ENCODE measurements around the gene LRRTM4. TPM values are rescaled to one million over a fixed set of nuclear protein-coding genes. Genes with fewer than 3 reads are reported as not detected.

The LRRTM4 gene
- polyA plus RNA-seq, 1 experiment: not detected

DNA sequence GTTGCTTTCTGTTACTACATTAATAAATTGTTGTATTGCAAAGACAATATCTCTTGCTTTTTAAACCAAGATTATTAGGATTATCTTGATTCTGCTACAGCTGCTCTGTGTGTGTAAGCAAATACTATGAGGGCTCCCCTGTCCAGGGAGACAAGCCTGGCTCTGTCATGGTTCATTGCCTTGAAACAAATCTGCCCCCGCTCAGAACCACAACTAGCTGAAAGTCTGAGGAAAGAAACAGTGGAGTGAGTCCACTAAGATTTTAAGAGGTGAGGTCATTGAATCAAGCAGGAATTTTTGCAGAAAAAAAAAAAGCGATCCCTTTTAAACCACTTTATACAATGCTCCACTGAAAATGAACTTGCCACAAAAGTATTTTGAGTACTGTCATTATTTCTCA lies 30.8 kb upstream of the LRRTM4 start:
- no peaks in the 10 kb centered on the region for H3K36me3 ChIP-seq (ENCODE audit: control insufficient read depth, insufficient read depth, low read length)
- CTCF ChIA-PET: no interaction called here
- TF ChIP-seq, protein P1, sequence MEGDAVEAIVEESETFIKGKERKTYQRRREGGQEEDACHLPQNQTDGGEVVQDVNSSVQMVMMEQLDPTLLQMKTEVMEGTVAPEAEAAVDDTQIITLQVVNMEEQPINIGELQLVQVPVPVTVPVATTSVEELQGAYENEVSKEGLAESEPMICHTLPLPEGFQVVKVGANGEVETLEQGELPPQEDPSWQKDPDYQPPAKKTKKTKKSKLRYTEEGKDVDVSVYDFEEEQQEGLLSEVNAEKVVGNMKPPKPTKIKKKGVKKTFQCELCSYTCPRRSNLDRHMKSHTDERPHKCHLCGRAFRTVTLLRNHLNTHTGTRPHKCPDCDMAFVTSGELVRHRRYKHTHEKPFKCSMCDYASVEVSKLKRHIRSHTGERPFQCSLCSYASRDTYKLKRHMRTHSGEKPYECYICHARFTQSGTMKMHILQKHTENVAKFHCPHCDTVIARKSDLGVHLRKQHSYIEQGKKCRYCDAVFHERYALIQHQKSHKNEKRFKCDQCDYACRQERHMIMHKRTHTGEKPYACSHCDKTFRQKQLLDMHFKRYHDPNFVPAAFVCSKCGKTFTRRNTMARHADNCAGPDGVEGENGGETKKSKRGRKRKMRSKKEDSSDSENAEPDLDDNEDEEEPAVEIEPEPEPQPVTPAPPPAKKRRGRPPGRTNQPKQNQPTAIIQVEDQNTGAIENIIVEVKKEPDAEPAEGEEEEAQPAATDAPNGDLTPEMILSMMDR (IDR thresholded peaks at IDR 0.05; ENCODE audit: insufficient read depth, low read depth, low read length): no peak
- no peaks in the 10 kb centered on the region for H3K27me3 ChIP-seq (ENCODE audit: control insufficient read depth, insufficient read depth, low read length)
- POLR2A ChIA-PET: no interaction called here
- DNase-seq (ENCODE audit: low read depth): no peak
- H3K4me3 ChIP-seq (ENCODE audit: low read depth, low read length): no peak overlapping the region

DNA sequence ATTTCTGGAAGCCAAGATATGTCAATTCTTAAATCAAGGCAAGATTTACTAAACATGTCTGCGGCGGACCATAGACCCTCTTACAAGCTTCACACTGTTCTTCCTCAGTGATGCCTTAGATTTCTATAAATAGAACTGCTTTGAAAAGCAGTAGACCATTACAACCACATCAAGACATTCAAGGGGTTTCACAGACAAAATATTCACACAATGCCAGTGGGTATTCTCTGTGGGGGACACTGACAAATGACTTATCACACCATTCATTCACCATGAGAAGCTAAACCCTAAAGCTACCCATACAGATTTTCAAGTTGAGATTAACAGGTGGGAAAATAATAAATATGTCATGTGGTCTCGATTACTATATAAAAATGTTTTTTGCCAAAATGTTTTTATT lies 15.9 kb upstream of the LRRTM4 start:
- TF ChIP-seq, protein P1 (IDR thresholded peaks at IDR 0.05; ENCODE audit: insufficient read depth, low read depth, low read length): no peak
- H3K4me3 ChIP-seq (ENCODE audit: low read depth, low read length): no peak overlapping the region
- DNase-seq (ENCODE audit: low read depth): no peak
- ChIA-PET POLR2A (no interaction called here), CTCF (no interaction called here)
- no peaks in the 10 kb centered on the region for H3K36me3 ChIP-seq (ENCODE audit: control insufficient read depth, insufficient read depth, low read length)
- H3K27me3 ChIP-seq (ENCODE audit: control insufficient read depth, insufficient read depth, low read length): no peaks in the 10 kb centered on the region

DNA sequence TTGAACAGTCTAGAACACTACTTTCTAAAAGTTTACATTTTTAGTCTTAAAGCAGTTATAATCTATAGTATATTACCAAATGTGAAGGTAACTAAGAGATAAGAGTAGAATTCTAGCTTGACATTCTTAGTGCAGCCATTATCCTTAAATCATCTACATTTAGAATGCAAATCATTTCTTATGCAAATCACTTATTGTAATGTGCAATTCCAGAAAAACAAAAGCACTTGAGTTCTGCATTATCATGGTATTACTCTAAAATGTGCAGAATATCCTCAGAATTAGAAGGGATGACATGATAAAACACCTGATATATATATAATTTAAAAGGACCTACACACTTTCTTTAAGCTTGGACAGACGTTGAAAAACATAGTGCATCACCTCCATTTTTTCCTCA lies 712 bp upstream of the LRRTM4 start:
- Histone ChIP-seq H3K4me3 (ENCODE audit: low read depth, low read length) (no peak overlapping the region), H3K27me3 (ENCODE audit: control insufficient read depth, insufficient read depth, low read length) (no peaks in the 10 kb centered on the region), H3K36me3 (ENCODE audit: control insufficient read depth, insufficient read depth, low read length) (no peaks in the 10 kb centered on the region)
- TF ChIP-seq, protein P1 (IDR thresholded peaks at IDR 0.05; ENCODE audit: insufficient read depth, low read depth, low read length): no peak
- POLR2A ChIA-PET: no interaction called here
- no peak for DNase-seq (ENCODE audit: low read depth)
- CTCF ChIA-PET: no interaction called here

DNA sequence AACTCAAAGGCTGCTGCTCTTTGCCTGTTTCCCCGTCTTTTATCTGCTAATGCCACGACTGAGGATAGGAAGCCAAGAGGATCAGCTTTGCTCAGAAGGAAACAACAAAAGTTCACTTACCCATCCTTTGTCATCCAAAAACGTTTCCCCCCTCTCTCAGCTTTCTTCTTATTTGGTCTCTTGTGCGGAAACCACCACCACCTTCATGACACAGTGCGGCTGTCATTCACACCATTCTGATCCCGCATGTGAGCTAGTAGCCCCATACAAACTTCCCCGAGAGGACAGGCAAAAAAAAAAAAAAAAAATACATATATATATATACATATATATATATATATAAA lies 656 bp downstream of the LRRTM4 start:
- TF ChIP-seq, protein P1 (IDR thresholded peaks at IDR 0.05; ENCODE audit: insufficient read depth, low read depth, low read length): no peak
- Histone ChIP-seq H3K27me3 (ENCODE audit: control insufficient read depth, insufficient read depth, low read length) (no peaks in the 10 kb centered on the region), H3K4me3 (ENCODE audit: low read depth, low read length) (no peak overlapping the region), H3K36me3 (ENCODE audit: control insufficient read depth, insufficient read depth, low read length) (no peaks in the 10 kb centered on the region)
- CTCF ChIA-PET: no interaction called here
- POLR2A ChIA-PET: no interaction called here
- DNase-seq (ENCODE audit: low read depth): no peak

DNA sequence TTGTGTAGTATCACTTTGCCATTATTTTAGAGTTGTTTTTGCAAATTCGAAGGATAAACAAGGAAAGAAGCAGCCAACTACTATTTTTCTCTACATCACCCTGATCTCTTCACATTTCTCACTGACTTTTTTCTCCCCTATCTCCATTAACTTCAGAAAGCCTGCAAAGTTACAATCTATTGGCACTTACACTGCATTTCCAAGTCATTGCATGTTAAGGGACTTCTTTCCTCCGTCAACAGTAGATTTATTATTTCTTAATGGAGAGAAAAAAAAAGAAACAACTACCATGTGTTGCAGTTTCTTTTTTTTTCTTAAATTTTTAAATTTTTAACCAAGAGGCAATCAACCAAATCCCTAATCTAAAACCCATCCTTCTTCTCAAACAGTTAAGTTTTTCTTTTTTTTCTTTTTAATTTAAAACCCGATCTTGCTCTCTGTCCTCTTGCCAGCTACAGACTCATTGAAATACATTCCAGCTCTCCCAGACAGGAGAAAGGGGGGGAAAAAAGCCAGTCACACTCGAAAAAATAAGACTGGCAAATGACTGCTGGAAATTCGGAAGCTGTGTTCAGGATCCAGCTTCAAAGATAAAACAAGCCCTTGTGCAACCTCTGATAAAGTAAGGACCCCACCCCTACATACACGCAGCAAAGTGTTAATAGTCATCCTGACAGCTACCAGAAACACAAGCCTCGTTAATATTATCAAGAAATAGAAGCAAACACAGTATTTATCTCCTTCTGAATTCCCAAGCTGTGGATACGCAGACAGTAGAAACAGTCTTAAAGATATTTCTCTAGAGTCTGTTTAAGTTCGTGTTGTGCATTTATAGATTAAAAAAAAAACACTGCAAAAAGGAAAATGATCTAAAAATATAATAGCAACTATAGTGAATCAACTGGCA lies 1.3 kb downstream of the LRRTM4 start:
- Histone ChIP-seq H3K27me3 (ENCODE audit: control insufficient read depth, insufficient read depth, low read length) (no peaks in the 10 kb centered on the region), H3K36me3 (ENCODE audit: control insufficient read depth, insufficient read depth, low read length) (no peaks in the 10 kb centered on the region), H3K4me3 (ENCODE audit: low read depth, low read length) (no peak overlapping the region)
- ChIA-PET CTCF (no interaction called here), POLR2A (no interaction called here)
- no peak for DNase-seq (ENCODE audit: low read depth)
- TF ChIP-seq, protein P1 (IDR thresholded peaks at IDR 0.05; ENCODE audit: insufficient read depth, low read depth, low read length): no peak

Data from BJ (cell line).